H9 (cell line): Measurements from ENCODE around the gene ZNF660. TPM values are rescaled to one million over a fixed set of nuclear protein-coding genes. Genes with fewer than 3 reads are reported as not detected.
"Not testable (repeated sequence)": the region's sequence is repeated elsewhere in the genome, so short reads cannot be mapped to it uniquely, and the experiment has no call there.

ENCODE experiments used
- DNase-seq: peaks from one replicate; pipeline ENCODE4 v3.0.0-alpha.2; 2017
- H2AFZ ChIP-seq: one replicate; pipeline ENCODE4 v1.6.1; 2013; ENCODE audit warnings: mild to moderate bottlenecking, low read length, control low read depth, moderate library complexity
- H2AK5ac ChIP-seq: 2 replicates; pipeline ENCODE4 v1.6.1; 2013; ENCODE audit warnings: low read length, control low read depth, mixed read lengths; ENCODE audit not compliant: insufficient read length
- H2BK120ac ChIP-seq: one replicate; pipeline ENCODE4 v1.6.1; 2013; ENCODE audit warnings: low read depth, mild to moderate bottlenecking, low read length, control low read depth, inconsistent platforms; ENCODE audit not compliant: poor library complexity, severe bottlenecking
- H2BK12ac ChIP-seq: 2 replicates; pipeline ENCODE4 v1.6.1; 2013; ENCODE audit warnings: low read length, control low read depth, mixed read lengths, low read depth; ENCODE audit not compliant: insufficient read length
- H2BK15ac ChIP-seq: 2 replicates; pipeline ENCODE4 v1.6.1; 2013; ENCODE audit warnings: low read depth, low read length, control low read depth
- H2BK20ac ChIP-seq: one replicate; pipeline ENCODE4 v1.6.1; 2013; ENCODE audit warnings: low read depth, mild to moderate bottlenecking, low read length, control low read depth, inconsistent platforms; ENCODE audit not compliant: poor library complexity, severe bottlenecking
- H2BK5ac ChIP-seq: 2 replicates; pipeline ENCODE4 v1.6.1; 2013; ENCODE audit warnings: low read length, control low read depth, mixed read lengths; ENCODE audit not compliant: insufficient read length
- H3K14ac ChIP-seq: 2 replicates; pipeline ENCODE4 v1.6.1; 2013; ENCODE audit warnings: low read length, control low read depth; ENCODE audit not compliant: insufficient read depth
- H3K18ac ChIP-seq: 2 replicates; pipeline ENCODE4 v1.6.1; 2013; ENCODE audit warnings: low read depth, mild to moderate bottlenecking, mixed read lengths, low read length, control low read depth; ENCODE audit not compliant: insufficient read length
- H3K23ac ChIP-seq: 2 replicates; pipeline ENCODE4 v1.6.1; 2013; ENCODE audit warnings: low read length, control low read depth, mixed read lengths, low read depth; ENCODE audit not compliant: insufficient read length
- H3K23me2 ChIP-seq: 2 replicates; pipeline ENCODE4 v1.6.1; 2013; ENCODE audit warnings: low read depth, mild to moderate bottlenecking, mixed read lengths, low read length, control low read depth; ENCODE audit not compliant: insufficient read length, poor library complexity, severe bottlenecking
- H3K27ac ChIP-seq: 2 replicates; pipeline ENCODE4 v1.5.1; 2013; ENCODE audit warnings: low read length, control low read depth, mixed read lengths, low read depth; ENCODE audit not compliant: insufficient read length
- H3K27me3 ChIP-seq: 2 replicates; pipeline ENCODE4 v1.6.1; 2013; ENCODE audit warnings: low read length, control low read depth, inconsistent platforms; ENCODE audit not compliant: insufficient read depth
- H3K4ac ChIP-seq: 2 replicates; pipeline ENCODE4 v1.6.1; 2013; ENCODE audit warnings: low read depth, mild to moderate bottlenecking, control low read depth, inconsistent platforms, low read length, moderate library complexity
- H3K4me1 ChIP-seq: 2 replicates; pipeline ENCODE4 v1.6.1; 2013; ENCODE audit warnings: low read length, control low read depth, inconsistent platforms; ENCODE audit not compliant: insufficient read depth
- H3K4me2 ChIP-seq: 2 replicates; pipeline ENCODE4 v1.6.1; 2013; ENCODE audit warnings: low read length, control low read depth, mixed read lengths; ENCODE audit not compliant: insufficient read length, insufficient read depth
- H3K56ac ChIP-seq: 2 replicates; pipeline ENCODE4 v1.6.1; 2013; ENCODE audit warnings: low read depth, mild to moderate bottlenecking, mixed read lengths, low read length, control low read depth; ENCODE audit not compliant: insufficient read length
- H3K79me1 ChIP-seq: 2 replicates; pipeline ENCODE4 v1.6.1; 2013; ENCODE audit warnings: low read depth, mild to moderate bottlenecking, moderate library complexity, low read length, control low read depth, inconsistent platforms; ENCODE audit not compliant: insufficient read depth, poor library complexity, severe bottlenecking
- H3K79me2 ChIP-seq: 2 replicates; pipeline ENCODE4 v1.6.1; 2013; ENCODE audit warnings: low read length, control low read depth, inconsistent platforms; ENCODE audit not compliant: insufficient read depth
- H3K9ac ChIP-seq: 2 replicates; pipeline ENCODE4 v1.6.1; 2013; ENCODE audit warnings: low read length, control low read depth, mixed read lengths; ENCODE audit not compliant: insufficient read length; ENCODE audit errors: extremely low read depth
- H3K9me3 ChIP-seq: one replicate; pipeline ENCODE4 v1.6.1; 2013; ENCODE audit warnings: low read depth, low read length, inconsistent platforms; ENCODE audit not compliant: control insufficient read depth
- H3T11ph ChIP-seq: one replicate; pipeline ENCODE4 v1.6.1; 2013; ENCODE audit warnings: mild to moderate bottlenecking, low read length, control low read depth, inconsistent platforms
- H4K20me1 ChIP-seq: one replicate; pipeline ENCODE4 v1.6.1; 2013; ENCODE audit not compliant: control insufficient read depth, insufficient read length, insufficient read depth
- H4K5ac ChIP-seq: 2 replicates; pipeline ENCODE4 v1.6.1; 2013; ENCODE audit warnings: low read depth, mild to moderate bottlenecking, mixed read lengths, low read length, control low read depth; ENCODE audit not compliant: insufficient read length
- H4K8ac ChIP-seq: replicated peaks from 2 replicates; pipeline ENCODE4 v1.6.1; 2013; ENCODE audit warnings: low read length, control low read depth, mixed read lengths, low read depth; ENCODE audit not compliant: insufficient read length
- H4K91ac ChIP-seq: 2 replicates; pipeline ENCODE4 v1.6.1; 2013; ENCODE audit warnings: low read depth, mild to moderate bottlenecking, moderate library complexity, mixed read lengths, low read length, control low read depth; ENCODE audit not compliant: insufficient read length
- H3K27ac Mint-ChIP-seq, 3 experiments: 2 replicates in 2 of 3; 3 replicates in 1 of 3; pipeline ENCODE4 v1.8.0; 2020 to 2021; ENCODE audit warnings: mixed read lengths in 3 of 3, mild to moderate bottlenecking in 1 of 3, moderate library complexity in 1 of 3
- H3K27me3 Mint-ChIP-seq: 2 replicates; pipeline ENCODE4 v1.8.0; 2021; ENCODE audit warnings: low read depth, mild to moderate bottlenecking, moderate library complexity, mixed read lengths
- H3K36me3 Mint-ChIP-seq, 3 experiments: 2 replicates in 2 of 3; 3 replicates in 1 of 3; pipeline ENCODE4 v1.8.0; 2020 to 2021; ENCODE audit warnings: low read depth in 3 of 3, mixed read lengths in 3 of 3; ENCODE audit not compliant: insufficient read depth in 1 of 3
- H3K4me1 Mint-ChIP-seq, 2 experiments: 2 replicates each; pipeline ENCODE4 v1.8.0; 2020; ENCODE audit warnings: mixed read lengths in 2 of 2
- H3K4me3 Mint-ChIP-seq, 2 experiments: 2 replicates in 1 of 2; 3 replicates in 1 of 2; pipeline ENCODE4 v1.8.0; 2020 to 2021; ENCODE audit warnings: mild to moderate bottlenecking in 2 of 2, mixed read lengths in 2 of 2, moderate library complexity in 1 of 2
- H3K9me3 Mint-ChIP-seq, 2 experiments: 2 replicates in 1 of 2; 3 replicates in 1 of 2; pipeline ENCODE4 v1.8.0; 2020; ENCODE audit warnings: mild to moderate bottlenecking in 2 of 2, mixed read lengths in 2 of 2, moderate library complexity in 1 of 2
- WGBS: extraction: QIAGEN DNeasy Blood & Tissue Kit; methylation state at CpG from one replicate; pipeline ENCODE4 v1.1.7; 2013; ENCODE audit warnings: missing lambda C conversion rate, low lambda C conversion rate, mixed read lengths; ENCODE audit not compliant: insufficient read length; ENCODE audit errors: extremely low coverage; 5-methylcytosine and 5-hydroxymethylcytosine counted together
- total RNA-seq: library from RNA; stranded (reverse); gene quantifications from 2 replicates; pipeline ENCODE4 v1.2.1, GENCODE V29; 2021
- TF ChIP-seq, protein P1 (sequence below): fragments of 200-600 bp; sonication (generic); conservative IDR thresholded peaks from 3 replicates; pipeline ENCODE4 v1.8.0; 2021; ENCODE audit warnings: antibody characterized with exemption, mild to moderate bottlenecking

ZNF660 gene
- total RNA-seq, 1 experiment from 2014 or later, result 18.7 TPM

DNA sequence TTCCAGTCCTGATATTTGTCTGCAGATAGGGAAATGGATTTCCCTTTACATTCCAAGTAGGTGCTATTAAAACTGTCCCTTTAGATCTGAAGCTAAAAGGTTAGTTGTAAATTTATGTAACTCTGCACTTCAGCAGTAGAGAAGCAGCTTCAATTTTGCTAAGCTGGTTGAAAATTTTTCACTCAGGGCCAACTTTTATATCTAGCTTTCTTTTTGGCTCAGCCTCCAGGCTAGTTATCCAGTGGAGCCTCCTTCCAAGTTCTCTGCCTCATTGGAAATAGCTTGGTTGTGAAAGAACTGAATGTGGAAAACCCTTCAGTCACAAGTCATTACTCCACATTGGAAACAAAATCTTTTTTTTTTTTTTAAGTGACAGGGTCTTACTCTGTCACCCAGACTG is 8.2 kb upstream of the ZNF660 start:
- peaks cover 31 to 41% (median 31%) of the 10 kb centered on the region in 3 experiments for H3K36me3 Mint-ChIP-seq
- Histone ChIP-seq H3K27ac (no peak overlapping the region), H3K4me1 (no peaks in the 10 kb centered on the region), H3K9ac (no peak overlapping the region), H3K27me3 (no peaks in the 10 kb centered on the region), H4K5ac (no peak overlapping the region), H4K20me1 (no peaks in the 10 kb centered on the region), H2BK120ac (no peak overlapping the region), H2BK15ac (no peak overlapping the region), H3K14ac (no peak overlapping the region), H3K23ac (no peak overlapping the region), H3K4me2 (no peak overlapping the region), H2AK5ac (no peak overlapping the region), H2BK5ac (no peak overlapping the region), H2BK12ac (no peak overlapping the region), H2BK20ac (no peak overlapping the region), H3K79me1 (no peaks in the 10 kb centered on the region), H4K8ac (no peak overlapping the region), H4K91ac (no peak overlapping the region), H3K4ac (no peak overlapping the region), H3K79me2 (no peaks in the 10 kb centered on the region), H3T11ph (no peak overlapping the region), H2AFZ (no peak overlapping the region), H3K9me3 (no peaks in the 10 kb centered on the region), H3K56ac (no peak overlapping the region), H3K23me2 (no peaks in the 10 kb centered on the region), H3K18ac (no peak overlapping the region)
- H3K4me1 Mint-ChIP-seq, result no peaks in the 10 kb centered on the region
- no peak overlapping the region for H3K4me3 Mint-ChIP-seq
- peaks cover 1 to 5% of the 10 kb centered on the region in 2 experiments; a peak in 3 of 5 replicates for H3K9me3 Mint-ChIP-seq
- H3K27me3 Mint-ChIP-seq, result no peaks in the 10 kb centered on the region; the same call in 1 of the 2 replicates
- DNase-seq, result no peak
- TF ChIP-seq, protein P1, sequence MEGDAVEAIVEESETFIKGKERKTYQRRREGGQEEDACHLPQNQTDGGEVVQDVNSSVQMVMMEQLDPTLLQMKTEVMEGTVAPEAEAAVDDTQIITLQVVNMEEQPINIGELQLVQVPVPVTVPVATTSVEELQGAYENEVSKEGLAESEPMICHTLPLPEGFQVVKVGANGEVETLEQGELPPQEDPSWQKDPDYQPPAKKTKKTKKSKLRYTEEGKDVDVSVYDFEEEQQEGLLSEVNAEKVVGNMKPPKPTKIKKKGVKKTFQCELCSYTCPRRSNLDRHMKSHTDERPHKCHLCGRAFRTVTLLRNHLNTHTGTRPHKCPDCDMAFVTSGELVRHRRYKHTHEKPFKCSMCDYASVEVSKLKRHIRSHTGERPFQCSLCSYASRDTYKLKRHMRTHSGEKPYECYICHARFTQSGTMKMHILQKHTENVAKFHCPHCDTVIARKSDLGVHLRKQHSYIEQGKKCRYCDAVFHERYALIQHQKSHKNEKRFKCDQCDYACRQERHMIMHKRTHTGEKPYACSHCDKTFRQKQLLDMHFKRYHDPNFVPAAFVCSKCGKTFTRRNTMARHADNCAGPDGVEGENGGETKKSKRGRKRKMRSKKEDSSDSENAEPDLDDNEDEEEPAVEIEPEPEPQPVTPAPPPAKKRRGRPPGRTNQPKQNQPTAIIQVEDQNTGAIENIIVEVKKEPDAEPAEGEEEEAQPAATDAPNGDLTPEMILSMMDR, result no peak
- H3K27ac Mint-ChIP-seq, result no peak overlapping the region

DNA sequence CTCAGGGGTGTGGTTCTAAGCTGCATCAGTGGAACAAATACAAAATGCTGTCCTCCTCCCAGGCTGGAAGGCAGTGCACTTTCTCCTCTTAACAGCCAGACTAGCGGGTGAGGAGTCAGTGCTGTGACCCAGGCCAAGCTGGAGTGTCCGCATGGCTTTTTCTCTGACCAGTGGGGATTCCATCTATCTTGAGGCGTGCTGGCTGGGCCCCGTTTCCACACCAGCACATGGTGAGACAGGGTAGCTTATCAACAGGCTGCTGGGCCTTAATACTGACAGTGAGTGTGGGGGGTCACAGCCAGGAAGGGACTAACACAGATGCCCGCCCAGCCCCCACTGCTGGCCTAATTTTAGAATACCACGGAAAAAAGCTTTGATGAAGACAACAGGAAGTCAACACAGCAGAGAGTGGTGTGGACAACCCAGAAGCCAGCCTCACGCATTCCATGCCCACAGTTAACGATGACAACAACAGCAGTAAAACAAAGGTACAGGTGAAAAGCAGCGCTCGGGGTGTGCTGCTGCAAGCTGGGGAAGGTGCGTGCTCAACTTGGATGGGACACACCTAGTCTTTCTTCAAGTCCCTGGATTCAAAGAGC is 7.3 kb upstream of the ZNF660 start:
- not testable (repeated sequence) for H4K8ac ChIP-seq, H3K27ac ChIP-seq, H3K4me1 Mint-ChIP-seq, H3K9me3 ChIP-seq, H3K56ac ChIP-seq, H4K5ac ChIP-seq, H2BK20ac ChIP-seq, DNase-seq, H3K23ac ChIP-seq, H4K91ac ChIP-seq, H2BK15ac ChIP-seq, H4K20me1 ChIP-seq, H3K9ac ChIP-seq, H3K4me3 Mint-ChIP-seq, H3K4me2 ChIP-seq, H3K27ac Mint-ChIP-seq, H3K4ac ChIP-seq, H3K4me1 ChIP-seq, H3K79me1 ChIP-seq, H3K79me2 ChIP-seq, H2AFZ ChIP-seq, H3K9me3 Mint-ChIP-seq, H3K27me3 ChIP-seq, H2BK12ac ChIP-seq, H3K27me3 Mint-ChIP-seq, H3K23me2 ChIP-seq, H3T11ph ChIP-seq, H2AK5ac ChIP-seq, H2BK5ac ChIP-seq, H2BK120ac ChIP-seq, H3K18ac ChIP-seq, H3K14ac ChIP-seq
- H3K36me3 Mint-ChIP-seq, result peaks cover 23 to 32% (median 24%) of the 10 kb centered on the region in 3 experiments
- WGBS, result no CpG with 5 or more reads among the region's 11 CpGs
